ENCODE results near the gene TTC28.
"Not testable (repeated sequence)": the region's sequence is repeated elsewhere in the genome, so short reads cannot be mapped to it uniquely, and the experiment has no call there.

The TTC28 gene

GRCh38 chr22:28488825-28489224, 190.8 kb downstream of the TTC28 start:
- no peak for DNase-seq (ENCODE audit: low read depth)

GRCh38 chr22:28484662-28485061, 195.0 kb downstream of the TTC28 start:
- DNase-seq (ENCODE audit: low read depth), result no peak

GRCh38 chr22:28481725-28482124, 197.9 kb downstream of the TTC28 start:
- no peak for DNase-seq (ENCODE audit: low read depth)

GRCh38 chr22:28480000-28480715, 199.5 kb downstream of the TTC28 start:
- DNase-seq (ENCODE audit: low read depth), result no peak

GRCh38 chr22:28478564-28478963, 201.1 kb downstream of the TTC28 start:
- DNase-seq (ENCODE audit: low read depth), result no peak

- DNase-seq (ENCODE audit: low read depth), result no peak
These were observed 202.1 kb downstream of the TTC28 start for GRCh38 chr22:28477556-28477955.

- no peak for DNase-seq (ENCODE audit: low read depth)
These were observed 205.3 kb downstream of the TTC28 start for GRCh38 chr22:28474330-28474729.

- DNase-seq (ENCODE audit: low read depth), result no peak
These were observed 206.4 kb downstream of the TTC28 start for GRCh38 chr22:28473258-28473657.

- not testable (repeated sequence) for DNase-seq (ENCODE audit: low read depth)
These were observed 212.6 kb downstream of the TTC28 start for GRCh38 chr22:28467055-28467454.

- no peak for DNase-seq (ENCODE audit: low read depth)
These were observed 213.2 kb downstream of the TTC28 start for GRCh38 chr22:28466399-28466798.

- DNase-seq (ENCODE audit: low read depth), result no peak
These were observed 213.8 kb downstream of the TTC28 start for GRCh38 chr22:28465841-28466240.

GRCh38 chr22:28464127-28464526, 215.5 kb downstream of the TTC28 start:
- DNase-seq (ENCODE audit: low read depth), result no peak

- DNase-seq (ENCODE audit: low read depth), result not testable (repeated sequence)
These were observed 216.2 kb downstream of the TTC28 start for GRCh38 chr22:28463408-28463807.

- no peak for DNase-seq (ENCODE audit: low read depth)
These were observed 216.7 kb downstream of the TTC28 start for GRCh38 chr22:28462901-28463300.

- DNase-seq (ENCODE audit: low read depth), result no peak
These were observed 217.6 kb downstream of the TTC28 start for GRCh38 chr22:28462041-28462440.

GRCh38 chr22:28454431-28455064, 225.1 kb downstream of the TTC28 start:
- no peak for DNase-seq (ENCODE audit: low read depth)

GRCh38 chr22:28450109-28450508, 229.5 kb downstream of the TTC28 start:
- no peak for DNase-seq (ENCODE audit: low read depth)

- no peak for DNase-seq (ENCODE audit: low read depth)
These were observed 230.6 kb downstream of the TTC28 start for GRCh38 chr22:28449041-28449440.

GRCh38 chr22:28448625-28449024, 231.0 kb downstream of the TTC28 start:
- no peak for DNase-seq (ENCODE audit: low read depth)

- no peak for DNase-seq (ENCODE audit: low read depth)
These were observed 235.0 kb downstream of the TTC28 start for GRCh38 chr22:28444659-28445058.

GRCh38 chr22:28443526-28443876, 236.1 kb downstream of the TTC28 start:
- DNase-seq (ENCODE audit: low read depth), result no peak

GRCh38 chr22:28442711-28443525, 236.7 kb downstream of the TTC28 start:
- DNase-seq (ENCODE audit: low read depth), result no peak

GRCh38 chr22:28442264-28442710, 237.4 kb downstream of the TTC28 start:
- DNase-seq (ENCODE audit: low read depth), result peak; percentile 28
